ENCODE results near the gene UBE2Z. TPM values are rescaled to one million over a fixed set of nuclear protein-coding genes. Genes with fewer than 3 reads are reported as not detected.
A peak's percentile ranks its signal among the peaks of the same experiment; 100 is the strongest.
"Not testable (repeated sequence)": the region's sequence is repeated elsewhere in the genome, so short reads cannot be mapped to it uniquely, and the experiment has no call there.

The UBE2Z gene
- total RNA-seq, result 81.9 TPM

GRCh38 chr17:48908047-48908843 is at the start of gene UBE2Z:
TSS of gene UBE2Z (plus strand) at chr17:48908407. CDS start at chr17:48908504, 97 bp downstream.
- peak; percentile 95 for DNase-seq (ENCODE audit: low spot score)

- no peak for DNase-seq (ENCODE audit: low spot score)
Measured at GRCh38 chr17:48860034-48860433, 48.2 kb upstream of the UBE2Z start.

- no peak for DNase-seq (ENCODE audit: low spot score)
Measured at GRCh38 chr17:48860456-48860855, 47.8 kb upstream of the UBE2Z start.

GRCh38 chr17:48868916-48869500 is 39.2 kb upstream of the UBE2Z start:
- DNase-seq (ENCODE audit: low spot score), result no peak

GRCh38 chr17:48869821-48870318 is 38.3 kb upstream of the UBE2Z start:
- no peak for DNase-seq (ENCODE audit: low spot score)

- no peak for DNase-seq (ENCODE audit: low spot score)
Measured at GRCh38 chr17:48871035-48871550, 37.1 kb upstream of the UBE2Z start.

GRCh38 chr17:48871551-48872351 is 36.5 kb upstream of the UBE2Z start:
- no peak for DNase-seq (ENCODE audit: low spot score)

- DNase-seq (ENCODE audit: low spot score), result not testable (repeated sequence)
Measured at GRCh38 chr17:48872409-48872808, 35.8 kb upstream of the UBE2Z start.

- DNase-seq (ENCODE audit: low spot score), result no peak
Measured at GRCh38 chr17:48873209-48873608, 35.0 kb upstream of the UBE2Z start.

GRCh38 chr17:48873696-48874443 is 34.3 kb upstream of the UBE2Z start:
- DNase-seq (ENCODE audit: low spot score), result no peak

GRCh38 chr17:48878920-48879898 is 29.0 kb upstream of the UBE2Z start:
- DNase-seq (ENCODE audit: low spot score), result peak; percentile 59

GRCh38 chr17:48882272-48882671 is 25.9 kb upstream of the UBE2Z start:
- no peak for DNase-seq (ENCODE audit: low spot score)

GRCh38 chr17:48883171-48883570 is 25.0 kb upstream of the UBE2Z start:
- DNase-seq (ENCODE audit: low spot score), result no peak

GRCh38 chr17:48890086-48890485 is 18.1 kb upstream of the UBE2Z start:
- no peak for DNase-seq (ENCODE audit: low spot score)

- no peak for DNase-seq (ENCODE audit: low spot score)
Measured at GRCh38 chr17:48892940-48893645, 15.1 kb upstream of the UBE2Z start.

- no peak for DNase-seq (ENCODE audit: low spot score)
Measured at GRCh38 chr17:48893646-48894508, 14.3 kb upstream of the UBE2Z start.

- no peak for DNase-seq (ENCODE audit: low spot score)
Measured at GRCh38 chr17:48894886-48895285, 13.3 kb upstream of the UBE2Z start.

GRCh38 chr17:48901241-48901640 is 7.0 kb upstream of the UBE2Z start:
- no peak for DNase-seq (ENCODE audit: low spot score)

GRCh38 chr17:48903401-48903800 is 4.8 kb upstream of the UBE2Z start:
- no peak for DNase-seq (ENCODE audit: low spot score)
